Fibroblast of lung (primary cell): Measurements from ENCODE around the gene ZNF556. TPM values are rescaled to one million over a fixed set of nuclear protein-coding genes. Genes with fewer than 3 reads are reported as not detected.

Source experiments
- DNase-seq, 2 donors: peaks; one replicate each; pipeline versions ENCODE4 v3.0.0 to v3.0.0-alpha.2; 2010; ENCODE audit warnings: low read depth in 2 of 2
- H2AFZ ChIP-seq: 2 replicates; pipeline ENCODE4 v1.5.1; 2012; ENCODE audit warnings: low read length, control low read depth, inconsistent platforms
- H3K27ac ChIP-seq: 2 replicates; pipeline ENCODE4 v1.5.1; 2011; ENCODE audit warnings: low read length, control low read depth; ENCODE audit not compliant: insufficient read depth
- H3K27me3 ChIP-seq: 2 replicates; pipeline ENCODE4 v1.5.1; 2011; ENCODE audit warnings: mild to moderate bottlenecking, low read length; ENCODE audit not compliant: control insufficient read depth, insufficient read depth
- H3K36me3 ChIP-seq: 2 replicates; pipeline ENCODE4 v1.5.1; 2011; ENCODE audit warnings: low read length; ENCODE audit not compliant: control insufficient read depth, insufficient read depth
- H3K4me1 ChIP-seq: 2 replicates; pipeline ENCODE4 v1.5.1; 2011; ENCODE audit warnings: low read length; ENCODE audit not compliant: control insufficient read depth, insufficient read depth; ENCODE audit errors: extremely low read depth
- H3K4me2 ChIP-seq: 2 replicates; pipeline ENCODE4 v1.5.1; 2011; ENCODE audit warnings: low read length, control low read depth; ENCODE audit not compliant: insufficient read depth; ENCODE audit errors: extremely low read depth
- H3K4me3 ChIP-seq, 4 experiments: fragments of 200-600 bp in 1 of 4; sonication (generic) in 1 of 4; replicated peaks in 1 of 4; 2 replicates each; pipeline ENCODE4 v1.5.1; 2011 to 2016; ENCODE audit warnings: low read length in 4 of 4, low read depth in 3 of 4, mild to moderate bottlenecking in 3 of 4, control low read depth in 2 of 4, inconsistent platforms in 1 of 4, mixed read lengths in 1 of 4; ENCODE audit not compliant: insufficient read depth in 1 of 4; ENCODE audit errors: control extremely low read depth in 1 of 4
- H3K79me2 ChIP-seq: 2 replicates; pipeline ENCODE4 v1.5.1; 2012; ENCODE audit warnings: mild to moderate bottlenecking, low read length, inconsistent platforms; ENCODE audit not compliant: control insufficient read depth, insufficient read depth
- H3K9ac ChIP-seq: 2 replicates; pipeline ENCODE4 v1.5.1; 2011; ENCODE audit warnings: mild to moderate bottlenecking, low read length, control low read depth; ENCODE audit not compliant: insufficient read depth
- H3K9me3 ChIP-seq: 2 replicates; pipeline ENCODE4 v1.5.1; 2012; ENCODE audit warnings: low read depth, low read length; ENCODE audit not compliant: control insufficient read depth, insufficient read depth
- H4K20me1 ChIP-seq: 2 replicates; pipeline ENCODE4 v1.5.1; 2011; ENCODE audit warnings: low read length; ENCODE audit not compliant: control insufficient read depth, insufficient read depth; ENCODE audit errors: extremely low read depth
- EZH2 ChIP-seq: IDR thresholded peaks from 2 replicates; pipeline ENCODE4 v1.5.1; 2012; ENCODE audit warnings: low read length, control low read depth, mild to moderate bottlenecking; ENCODE audit errors: missing control alignments
- polyA plus RNA-seq, 2 donors: library from polyadenylated mRNA; depleted of rRNA in 1 of 2; stranded (reverse) in 1 of 2; unstranded in 1 of 2; fragments of >200 nt; gene quantifications; 2 replicates each; pipeline ENCODE4 v1.2.1, GENCODE V29; 2011 to 2012; ENCODE audit warnings: missing spikeins in 1 of 2
- total RNA-seq: library from RNA; depleted of rRNA; stranded (reverse); fragments of >200 nt; gene quantifications from 2 replicates; pipeline ENCODE4 v1.2.1, GENCODE V29; 2014
- TF ChIP-seq, protein P1 (sequence below), 2 donors: IDR thresholded peaks in 1 of 2; conservative IDR thresholded peaks in 1 of 2; 1 replicate in 1 of 2; 2 replicates in 1 of 2; pipeline ENCODE4 v1.5.1; 2011 to 2012; ENCODE audit warnings: low read length in 2 of 2, control low read depth in 1 of 2, inconsistent platforms in 1 of 2, low read depth in 1 of 2, mild to moderate bottlenecking in 1 of 2

ZNF556 gene
- total and polyA plus RNA-seq, 2 donors (not counting 1 experiment from before 2014, with no cell fraction given), result 0.09 to 0.17 TPM

DNA sequence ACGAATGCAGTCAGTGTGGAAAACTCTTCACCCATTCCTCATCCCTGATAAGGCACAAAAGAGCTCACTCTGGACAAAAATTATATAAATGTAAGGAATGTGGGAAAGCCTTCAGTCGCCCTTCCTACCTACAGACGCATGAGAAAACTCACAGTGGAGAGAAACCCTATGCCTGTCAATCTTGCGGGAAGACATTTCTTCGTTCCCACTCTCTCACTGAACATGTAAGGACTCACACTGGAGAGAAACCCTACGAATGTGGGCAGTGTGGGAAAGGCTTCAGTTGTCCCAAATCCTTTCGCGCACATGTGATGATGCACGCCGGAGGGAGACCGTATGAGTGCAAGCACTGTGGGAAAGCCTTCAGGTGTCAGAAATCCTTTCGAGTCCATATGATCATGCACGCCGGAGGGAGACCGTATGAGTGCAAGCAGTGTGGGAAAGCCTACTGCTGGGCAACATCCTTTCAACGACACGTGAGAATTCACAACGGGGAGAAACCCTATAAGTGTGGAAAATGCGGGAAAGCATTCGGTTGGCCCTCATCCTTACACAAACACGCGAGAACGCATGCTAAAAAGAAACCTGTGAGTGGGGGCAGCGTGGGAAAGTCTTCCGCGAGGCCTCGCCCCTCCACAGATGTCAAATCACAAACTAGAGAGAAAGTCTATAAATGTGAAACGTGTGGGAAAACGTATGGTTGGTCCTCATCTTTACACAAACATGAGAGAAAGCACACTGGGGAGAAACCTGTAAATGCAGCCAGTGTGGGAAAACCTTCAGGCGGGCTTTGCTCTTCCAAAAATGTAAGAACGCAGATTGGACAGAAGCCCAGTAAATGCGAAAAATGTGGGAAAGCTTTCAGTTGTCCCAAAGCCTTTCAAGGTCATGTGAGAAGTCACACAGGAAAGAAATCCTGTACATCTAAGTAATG lies 10.5 kb downstream of the ZNF556 start:
- Histone ChIP-seq H2AFZ (no peak overlapping the region), H3K27ac (no peak overlapping the region), H3K79me2 (no peaks in the 10 kb centered on the region), H3K9me3 (no peaks in the 10 kb centered on the region), H3K4me1 (no peaks in the 10 kb centered on the region), H3K9ac (no peak overlapping the region), H3K4me3 (no peak overlapping the region), H3K4me2 (no peak overlapping the region), H3K36me3 (no peaks in the 10 kb centered on the region), H4K20me1 (no peaks in the 10 kb centered on the region), H3K27me3 (no peaks in the 10 kb centered on the region)
- TF ChIP-seq EZH2, result no peak
- TF ChIP-seq, protein P1, sequence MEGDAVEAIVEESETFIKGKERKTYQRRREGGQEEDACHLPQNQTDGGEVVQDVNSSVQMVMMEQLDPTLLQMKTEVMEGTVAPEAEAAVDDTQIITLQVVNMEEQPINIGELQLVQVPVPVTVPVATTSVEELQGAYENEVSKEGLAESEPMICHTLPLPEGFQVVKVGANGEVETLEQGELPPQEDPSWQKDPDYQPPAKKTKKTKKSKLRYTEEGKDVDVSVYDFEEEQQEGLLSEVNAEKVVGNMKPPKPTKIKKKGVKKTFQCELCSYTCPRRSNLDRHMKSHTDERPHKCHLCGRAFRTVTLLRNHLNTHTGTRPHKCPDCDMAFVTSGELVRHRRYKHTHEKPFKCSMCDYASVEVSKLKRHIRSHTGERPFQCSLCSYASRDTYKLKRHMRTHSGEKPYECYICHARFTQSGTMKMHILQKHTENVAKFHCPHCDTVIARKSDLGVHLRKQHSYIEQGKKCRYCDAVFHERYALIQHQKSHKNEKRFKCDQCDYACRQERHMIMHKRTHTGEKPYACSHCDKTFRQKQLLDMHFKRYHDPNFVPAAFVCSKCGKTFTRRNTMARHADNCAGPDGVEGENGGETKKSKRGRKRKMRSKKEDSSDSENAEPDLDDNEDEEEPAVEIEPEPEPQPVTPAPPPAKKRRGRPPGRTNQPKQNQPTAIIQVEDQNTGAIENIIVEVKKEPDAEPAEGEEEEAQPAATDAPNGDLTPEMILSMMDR (conservative IDR thresholded peaks at IDR 0.05 in 1 of 2, IDR thresholded peaks at IDR 0.05 in 1 of 2; ENCODE audit: low read depth in 1 of 2, low read length in 2 of 2), result no peak
- DNase-seq, result no peak

- Histone ChIP-seq H3K9ac (no peak overlapping the region), H3K9me3 (no peaks in the 10 kb centered on the region), H3K4me1 (no peaks in the 10 kb centered on the region), H4K20me1 (no peaks in the 10 kb centered on the region), H3K79me2 (no peaks in the 10 kb centered on the region), H3K27me3 (no peaks in the 10 kb centered on the region), H3K4me2 (no peak overlapping the region), H2AFZ (no peak overlapping the region), H3K27ac (no peak overlapping the region), H3K36me3 (no peaks in the 10 kb centered on the region), H3K4me3 (no peak overlapping the region)
- TF ChIP-seq, protein P1 (conservative IDR thresholded peaks at IDR 0.05 in 1 of 2, IDR thresholded peaks at IDR 0.05 in 1 of 2; ENCODE audit: low read depth in 1 of 2, low read length in 2 of 2), result no peak
- TF ChIP-seq EZH2, result no peak
- DNase-seq, result no peak
These were observed 16.7 kb downstream of the ZNF556 start for GRCh38 chr19:2883686-2884439.

DNA sequence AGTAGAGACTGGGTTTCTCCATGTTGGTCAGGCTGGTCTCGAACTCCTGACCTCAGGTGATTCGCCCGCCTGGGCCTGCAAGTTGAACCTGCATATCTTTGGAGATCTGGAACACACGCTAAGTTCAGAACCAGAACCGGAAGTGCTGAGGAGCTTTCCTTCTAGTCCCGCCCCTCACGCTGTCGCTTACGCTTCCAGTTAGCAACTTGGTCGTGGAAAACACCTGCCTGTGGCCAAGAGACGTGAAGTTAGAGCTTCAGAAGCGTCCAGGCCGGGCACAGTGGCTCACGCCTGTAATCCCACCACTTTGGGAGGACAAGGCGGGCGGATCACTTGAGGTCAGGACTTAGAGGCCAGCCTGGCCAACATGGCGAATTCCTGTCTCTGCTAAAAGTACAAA lies 18.6 kb downstream of the ZNF556 start:
- Histone ChIP-seq H3K27ac (no peak overlapping the region), H4K20me1 (no peaks in the 10 kb centered on the region), H3K9me3 (no peaks in the 10 kb centered on the region), H3K4me2 (no peak overlapping the region), H2AFZ (no peak overlapping the region), H3K4me1 (no peaks in the 10 kb centered on the region), H3K36me3 (no peaks in the 10 kb centered on the region), H3K27me3 (no peaks in the 10 kb centered on the region), H3K9ac (no peak overlapping the region), H3K4me3 (no peak overlapping the region), H3K79me2 (no peaks in the 10 kb centered on the region)
- no peak for TF ChIP-seq EZH2
- TF ChIP-seq, protein P1 (conservative IDR thresholded peaks at IDR 0.05 in 1 of 2, IDR thresholded peaks at IDR 0.05 in 1 of 2; ENCODE audit: low read depth in 1 of 2, low read length in 2 of 2), result no peak
- no peak for DNase-seq
